CD14-positive monocyte (primary cell): Measurements from ENCODE around the gene FRMPD4. TPM values are rescaled to one million over a fixed set of nuclear protein-coding genes. Genes with fewer than 3 reads are reported as not detected.

Source experiments
- DNase-seq, 3 donors: peaks; one replicate each; pipeline ENCODE4 v3.0.0-alpha.2; 2011 to 2022
- H2AFZ ChIP-seq: 2 replicates; pipeline ENCODE4 v1.6.0; 2012; ENCODE audit warnings: mild to moderate bottlenecking, low read depth, low read length, inconsistent platforms; ENCODE audit not compliant: insufficient read depth, poor library complexity, severe bottlenecking
- H3K27ac ChIP-seq, 2 donors: 1 replicate in 1 of 2; 2 replicates in 1 of 2; pipeline ENCODE4 v1.5.1; 2012 to 2013; ENCODE audit warnings: low read length in 2 of 2, control low read depth in 1 of 2, inconsistent platforms in 1 of 2, low read depth in 1 of 2, mild to moderate bottlenecking in 1 of 2
- H3K27me3 ChIP-seq, 2 donors: one replicate each; pipeline versions ENCODE4 v1.6.0 to v1.6.1; 2011 to 2013; ENCODE audit warnings: low read length in 2 of 2; ENCODE audit not compliant: control insufficient read depth in 2 of 2, insufficient read depth in 2 of 2
- H3K36me3 ChIP-seq, 2 donors: replicated peaks in 1 of 2; 1 replicate in 1 of 2; 2 replicates in 1 of 2; pipeline versions ENCODE4 v1.5.1 to v1.6.1; 2012 to 2013; ENCODE audit warnings: low read length in 2 of 2, control low read depth in 1 of 2, inconsistent platforms in 1 of 2, mild to moderate bottlenecking in 1 of 2; ENCODE audit not compliant: insufficient read depth in 2 of 2, control insufficient read depth in 1 of 2
- H3K4me1 ChIP-seq, 2 donors: 1 replicate in 1 of 2; 2 replicates in 1 of 2; pipeline versions ENCODE4 v1.5.1 to v1.6.1; 2012 to 2013; ENCODE audit warnings: low read length in 2 of 2, control low read depth in 1 of 2, inconsistent platforms in 1 of 2, mild to moderate bottlenecking in 1 of 2, moderate library complexity in 1 of 2; ENCODE audit not compliant: insufficient read depth in 2 of 2, control insufficient read depth in 1 of 2
- H3K4me2 ChIP-seq: replicated peaks from 2 replicates; pipeline ENCODE3; 2012; ENCODE audit warnings: low read length, moderate library complexity, mild to moderate bottlenecking; ENCODE audit not compliant: poor library complexity, severe bottlenecking; ENCODE audit errors: extremely low read depth
- H3K4me3 ChIP-seq, 3 experiments: fragments of 200-600 bp in 1 of 3; sonication (generic) in 1 of 3; replicated peaks in 1 of 3; 1 replicate in 2 of 3; 2 replicates in 1 of 3; pipeline ENCODE4 v1.5.1; 2011 to 2013; ENCODE audit warnings: low read length in 3 of 3, mild to moderate bottlenecking in 3 of 3, control low read depth in 2 of 3, low read depth in 2 of 3, inconsistent platforms in 1 of 3, moderate library complexity in 1 of 3
- H3K79me2 ChIP-seq: 2 replicates; pipeline ENCODE4 v1.6.0; 2012; ENCODE audit warnings: mild to moderate bottlenecking, control low read depth, inconsistent platforms, low read length, moderate library complexity; ENCODE audit not compliant: insufficient read depth
- H3K9ac ChIP-seq: 2 replicates; pipeline ENCODE4 v1.6.0; 2017; ENCODE audit warnings: low read length, mild to moderate bottlenecking; ENCODE audit not compliant: insufficient read depth, poor library complexity, severe bottlenecking
- H3K9me3 ChIP-seq, 2 donors: replicated peaks in 1 of 2; 1 replicate in 1 of 2; 2 replicates in 1 of 2; pipeline versions ENCODE4 v1.5.1 to v1.6.1; 2012 to 2013; ENCODE audit warnings: low read length in 2 of 2, control low read depth in 1 of 2; ENCODE audit not compliant: control insufficient read depth in 1 of 2, insufficient read depth in 1 of 2
- H4K20me1 ChIP-seq: 2 replicates; pipeline ENCODE4 v1.6.0; 2012; ENCODE audit warnings: mild to moderate bottlenecking, low read length, control low read depth, moderate library complexity; ENCODE audit not compliant: insufficient read depth
- H3K27ac Mint-ChIP-seq, 7 donors: one replicate each; pipeline ENCODE4 v1.8.0; 2020; ENCODE audit warnings: mild to moderate bottlenecking in 7 of 7, mixed read lengths in 7 of 7, moderate library complexity in 6 of 7, inconsistent platforms in 2 of 7
- H3K27me3 Mint-ChIP-seq, 3 donors: one replicate each; pipeline ENCODE4 v1.8.0; 2021 to 2022; ENCODE audit warnings: low read depth in 3 of 3, mild to moderate bottlenecking in 3 of 3, mixed read lengths in 3 of 3, moderate library complexity in 3 of 3, inconsistent platforms in 1 of 3
- H3K36me3 Mint-ChIP-seq, 2 donors: one replicate each; pipeline ENCODE4 v1.8.0; 2020; ENCODE audit warnings: mixed read lengths in 2 of 2, inconsistent platforms in 1 of 2, mild to moderate bottlenecking in 1 of 2
- H3K4me1 Mint-ChIP-seq: one replicate; pipeline ENCODE4 v1.8.0; 2020; ENCODE audit warnings: mild to moderate bottlenecking, mixed read lengths
- H3K4me3 Mint-ChIP-seq, 2 donors: one replicate each; pipeline ENCODE4 v1.8.0; 2020; ENCODE audit warnings: mild to moderate bottlenecking in 2 of 2, mixed read lengths in 2 of 2, moderate library complexity in 1 of 2
- H3K9me3 Mint-ChIP-seq, 7 donors: one replicate each; pipeline ENCODE4 v1.8.0; 2020 to 2022; ENCODE audit warnings: mixed read lengths in 7 of 7, mild to moderate bottlenecking in 6 of 7, moderate library complexity in 6 of 7, inconsistent platforms in 2 of 7
- CTCF ChIP-seq: fragments of 200-600 bp; IDR thresholded peaks from one replicate; pipeline ENCODE4 v1.8.0; 2022; ENCODE audit warnings: antibody characterized with exemption, mild to moderate bottlenecking
- WGBS: methylation state at CpG from one replicate; pipeline ENCODE4 v1.1.5; 2013; ENCODE audit warnings: missing lambda C conversion rate; ENCODE audit not compliant: insufficient coverage; 5-methylcytosine and 5-hydroxymethylcytosine counted together
- intact Hi-C, 2 donors: fragments of 100-400 bp; cut with micrococcal nuclease; formaldehyde crosslinking; loops; one replicate each; pipeline versions ENCODE4 v1.15.0 to v1.15.1; 2023
- polyA plus RNA-seq, 3 donors: library from polyadenylated mRNA; depleted of rRNA in 1 of 3; unstranded in 2 of 3; stranded (reverse) in 1 of 3; fragments of 300-500 nt in 2 of 3; fragments of >200 nt in 1 of 3; fragmentation: Illumina TruSeq in 2 of 3; gene quantifications; 1 replicate in 2 of 3; 2 replicates in 1 of 3; pipeline ENCODE4 v1.2.3, GENCODE V29; 2012 to 2021

FRMPD4 gene
- polyA plus RNA-seq, 3 donors: not detected

- H3K4me2 ChIP-seq: no peak overlapping the region
- H3K9me3 Mint-ChIP-seq: peaks cover 0 to 2% (median 0%) of the 10 kb centered on the region in 7 donors
- WGBS: 80% methylated on average over 1 of the region's 4 CpGs
These were observed 72.0 kb downstream of the FRMPD4 start for GRCh38 chrX:12210196-12210815.

GRCh38 chrX:12210971-12211370, 72.7 kb downstream of the FRMPD4 start:
- WGBS: no CpG with 5 or more reads among the region's 3 CpGs
- Histone ChIP-seq H3K4me3 (no peak overlapping the region), H3K79me2 (no peaks in the 10 kb centered on the region), H2AFZ (no peak overlapping the region), H3K9me3 (no peaks in the 10 kb centered on the region), H3K27ac (no peak overlapping the region), H3K4me1 (no peaks in the 10 kb centered on the region), H3K27me3 (no peaks in the 10 kb centered on the region), H3K9ac (no peak overlapping the region), H3K36me3 (no peaks in the 10 kb centered on the region), H4K20me1 (no peaks in the 10 kb centered on the region), H3K4me2 (no peak overlapping the region)
- peaks cover 0 to 1% (median 0%) of the 10 kb centered on the region in 3 donors for H3K27me3 Mint-ChIP-seq
- intact Hi-C loops: no loop called here
- H3K4me1 Mint-ChIP-seq: no peaks in the 10 kb centered on the region
- no peak overlapping the region for H3K27ac Mint-ChIP-seq
- no peak for DNase-seq
- TF ChIP-seq CTCF: no peak
- peaks cover 0 to 2% (median 0%) of the 10 kb centered on the region in 7 donors for H3K9me3 Mint-ChIP-seq
- no peaks in the 10 kb centered on the region for H3K36me3 Mint-ChIP-seq
- H3K4me3 Mint-ChIP-seq: no peak overlapping the region

More at GRCh38 chrX:12210196-12210815, 72.0 kb downstream of the FRMPD4 start:
- H3K9me3 ChIP-seq: no peaks in the 10 kb centered on the region
- H3K36me3 Mint-ChIP-seq: no peaks in the 10 kb centered on the region
- no peaks in the 10 kb centered on the region for H3K79me2 ChIP-seq
- TF ChIP-seq CTCF: no peak
- no peak overlapping the region for H3K27ac ChIP-seq
- no peak overlapping the region for H3K27ac Mint-ChIP-seq
- H4K20me1 ChIP-seq: no peaks in the 10 kb centered on the region
- no peak overlapping the region for H3K4me3 ChIP-seq
- no peaks in the 10 kb centered on the region for H3K4me1 ChIP-seq
- H3K9ac ChIP-seq: no peak overlapping the region
- no peak overlapping the region for H2AFZ ChIP-seq
- peaks cover 0 to 1% (median 0%) of the 10 kb centered on the region in 3 donors for H3K27me3 Mint-ChIP-seq
- intact Hi-C loops: no loop called here
- H3K36me3 ChIP-seq: no peaks in the 10 kb centered on the region
- H3K27me3 ChIP-seq: no peaks in the 10 kb centered on the region
- H3K4me1 Mint-ChIP-seq: no peaks in the 10 kb centered on the region
- DNase-seq: no peak
- H3K4me3 Mint-ChIP-seq: no peak overlapping the region
